H1 (cell line): ENCODE data around the gene DVL1. TPM values are rescaled to one million over a fixed set of nuclear protein-coding genes. Genes with fewer than 3 reads are reported as not detected.

Experiments used
- CTCF ChIA-PET: fragments of 300-600 bp; sonication (Branson Sonifier 250); formaldehyde crosslinking; loops from one replicate; lab custom pipeline; 2021; ENCODE audit not compliant: partially characterized antibody; lab: Charles Lee
- POLR2A ChIA-PET: fragments of 300-600 bp; sonication (Branson Sonifier 250); formaldehyde crosslinking; loops from one replicate; lab custom pipeline; 2021; ENCODE audit warnings: inconsistent platforms; ENCODE audit not compliant: partially characterized antibody; lab: Charles Lee
- DNase-seq, 2 experiments: peaks; one replicate each; pipeline versions ENCODE4 v3.0.0 to v3.0.0-alpha.2; 2010 to 2022; ENCODE audit warnings: low spot score in 2 of 2, low read depth in 1 of 2, mixed read lengths in 1 of 2
- FAIRE-seq: peaks from 2 replicates; lab custom pipeline; 2011; peaks lifted over from hg19 to GRCh38; lab: Jason Lieb, UNC
- H2AFZ ChIP-seq: 2 replicates; pipeline ENCODE4 v1.8.1; 2012; ENCODE audit warnings: low read length, inconsistent platforms
- H2AK5ac ChIP-seq: 2 replicates; pipeline ENCODE4 v1.6.1; 2013; ENCODE audit warnings: low read depth, low read length
- H2BK120ac ChIP-seq: replicated peaks from 2 replicates; pipeline ENCODE3; 2013; ENCODE audit warnings: low read depth, low read length, inconsistent platforms
- H2BK12ac ChIP-seq: 2 replicates; pipeline ENCODE4 v1.6.1; 2013; ENCODE audit warnings: low read depth, low read length
- H2BK15ac ChIP-seq: 2 replicates; pipeline ENCODE4 v1.6.1; 2013; ENCODE audit warnings: low read length
- H2BK20ac ChIP-seq: 2 replicates; pipeline ENCODE4 v1.6.1; 2013; ENCODE audit warnings: low read length
- H2BK5ac ChIP-seq: 2 replicates; pipeline ENCODE4 v1.6.1; 2013; ENCODE audit warnings: low read depth, low read length
- H3K14ac ChIP-seq: 2 replicates; pipeline ENCODE4 v1.6.1; 2013; ENCODE audit warnings: inconsistent platforms; ENCODE audit not compliant: insufficient read length
- H3K18ac ChIP-seq: 2 replicates; pipeline ENCODE4 v1.6.1; 2013; ENCODE audit warnings: low read length; ENCODE audit errors: extremely low read depth
- H3K23ac ChIP-seq: 2 replicates; pipeline ENCODE4 v1.6.1; 2013; ENCODE audit warnings: inconsistent platforms; ENCODE audit not compliant: insufficient read length
- H3K23me2 ChIP-seq: 2 replicates; pipeline ENCODE4 v1.6.1; 2013; ENCODE audit warnings: low read depth, low read length
- H3K27ac ChIP-seq: 2 replicates; pipeline ENCODE4 v1.6.1; 2011; ENCODE audit warnings: low read depth, low read length, inconsistent platforms
- H3K27me3 ChIP-seq, 4 experiments: replicated peaks in 1 of 4; 1 replicate in 1 of 4; 2 replicates in 3 of 4; pipeline versions ENCODE4 v1.6.1 to v1.8.1; 2011 to 2013; ENCODE audit warnings: low read length in 3 of 4, mild to moderate bottlenecking in 3 of 4, inconsistent platforms in 2 of 4, mixed read lengths in 2 of 4, moderate library complexity in 1 of 4; ENCODE audit not compliant: control insufficient read depth in 3 of 4, insufficient read depth in 3 of 4; ENCODE audit errors: extremely low read depth in 1 of 4
- H3K36me3 ChIP-seq, 4 experiments: 2 replicates each; pipeline versions ENCODE4 v1.6.1 to v1.8.1; 2011 to 2013; ENCODE audit warnings: mild to moderate bottlenecking in 4 of 4, low read length in 3 of 4, moderate library complexity in 2 of 4, control low read depth in 1 of 4, inconsistent platforms in 1 of 4; ENCODE audit not compliant: insufficient read depth in 4 of 4, control insufficient read depth in 2 of 4
- H3K4ac ChIP-seq: replicated peaks from 2 replicates; pipeline ENCODE3; 2013; ENCODE audit warnings: low read length, low read depth, mixed read lengths, inconsistent platforms; ENCODE audit not compliant: insufficient read length
- H3K4me1 ChIP-seq, 4 experiments: replicated peaks in 1 of 4; 1 replicate in 1 of 4; 2 replicates in 3 of 4; pipeline versions ENCODE4 v1.6.1 to v1.8.1; 2011 to 2013; ENCODE audit warnings: low read length in 3 of 4, inconsistent platforms in 2 of 4, mixed read lengths in 1 of 4; ENCODE audit not compliant: insufficient read depth in 4 of 4, control insufficient read depth in 3 of 4
- H3K4me2 ChIP-seq, 2 experiments: 2 replicates each; pipeline versions ENCODE4 v1.6.1 to v1.8.1; 2011 to 2013; ENCODE audit warnings: low read depth in 2 of 2, low read length in 2 of 2, control low read depth in 1 of 2, inconsistent platforms in 1 of 2, mild to moderate bottlenecking in 1 of 2; ENCODE audit not compliant: insufficient read depth in 1 of 2
- H3K4me3 ChIP-seq, 4 experiments: fragments of 200-600, 300-600 bp in 1 of 4; sonication (generic), shearing (Covaris generic), sonication (Bioruptor Twin) in 1 of 4; 2 replicates each; pipeline versions ENCODE4 v1.5.1 to v1.8.1; 2011 to 2016; ENCODE audit warnings: low read length in 4 of 4, low read depth in 3 of 4, control low read depth in 2 of 4, inconsistent platforms in 2 of 4, mild to moderate bottlenecking in 2 of 4, mixed read lengths in 1 of 4, moderate library complexity in 1 of 4; ENCODE audit not compliant: insufficient read depth in 2 of 4; ENCODE audit errors: extremely low read depth in 1 of 4
- H3K56ac ChIP-seq: replicated peaks from 2 replicates; pipeline ENCODE3; 2013; ENCODE audit warnings: low read depth, mild to moderate bottlenecking, mixed read lengths, low read length, inconsistent platforms; ENCODE audit not compliant: insufficient read length
- H3K79me1 ChIP-seq: 2 replicates; pipeline ENCODE4 v1.6.1; 2013; ENCODE audit warnings: low read depth, low read length, control low read depth
- H3K79me2 ChIP-seq, 2 experiments: 2 replicates each; pipeline versions ENCODE4 v1.6.1 to v1.8.1; 2012 to 2013; ENCODE audit warnings: low read length in 2 of 2, mild to moderate bottlenecking in 2 of 2, inconsistent platforms in 1 of 2; ENCODE audit not compliant: insufficient read depth in 2 of 2, control insufficient read depth in 1 of 2
- H3K9ac ChIP-seq, 4 experiments: replicated peaks in 1 of 4; 1 replicate in 1 of 4; 2 replicates in 3 of 4; pipeline versions ENCODE4 v1.6.1 to v1.8.1; 2011 to 2013; ENCODE audit warnings: low read depth in 3 of 4, low read length in 3 of 4, control low read depth in 2 of 4, mild to moderate bottlenecking in 2 of 4, moderate library complexity in 2 of 4, inconsistent platforms in 1 of 4; ENCODE audit errors: extremely low read depth in 1 of 4
- H3K9me3 ChIP-seq, 2 experiments: 2 replicates each; pipeline versions ENCODE4 v1.6.1 to v1.8.1; 2012 to 2013; ENCODE audit warnings: mild to moderate bottlenecking in 2 of 2, moderate library complexity in 2 of 2, control low read depth in 1 of 2, inconsistent platforms in 1 of 2, low read depth in 1 of 2, low read length in 1 of 2, mixed read lengths in 1 of 2; ENCODE audit not compliant: insufficient read depth in 2 of 2
- H4K20me1 ChIP-seq, 2 experiments: replicated peaks in 1 of 2; 2 replicates each; pipeline versions ENCODE3 to v1.8.1; 2011 to 2013; ENCODE audit warnings: inconsistent platforms in 2 of 2, low read length in 2 of 2, mild to moderate bottlenecking in 1 of 2; ENCODE audit not compliant: insufficient read depth in 2 of 2, control insufficient read depth in 1 of 2
- H4K5ac ChIP-seq: 2 replicates; pipeline ENCODE4 v1.6.1; 2013; ENCODE audit warnings: low read length, low read depth, mixed read lengths, inconsistent platforms; ENCODE audit not compliant: insufficient read length
- H4K8ac ChIP-seq: 2 replicates; pipeline ENCODE4 v1.8.0; 2013; ENCODE audit warnings: mild to moderate bottlenecking, moderate library complexity, low read length, inconsistent platforms; ENCODE audit not compliant: insufficient read depth; ENCODE audit errors: extremely low read depth
- H4K91ac ChIP-seq: replicated peaks from 2 replicates; pipeline ENCODE3; 2013; ENCODE audit warnings: low read length, mixed read lengths, inconsistent platforms; ENCODE audit not compliant: insufficient read length
- GABPA ChIP-seq: IDR thresholded peaks from 2 replicates; pipeline ENCODE4 v1.6.1; 2011; ENCODE audit warnings: mild to moderate bottlenecking, low read length, moderate library complexity, borderline replicate concordance; ENCODE audit not compliant: insufficient read depth
- TAF7 ChIP-seq: optimal IDR thresholded peaks from 2 replicates; pipeline ENCODE3; 2011; ENCODE audit warnings: low read depth, mild to moderate bottlenecking, inconsistent platforms, low read length, moderate library complexity, borderline replicate concordance
- WGBS, 2 experiments: shearing (Covaris generic) in 1 of 2; methylation state at CpG; one replicate each; pipeline versions ENCODE4 v1.1.6 to v1.1.7; 2013 to 2015; ENCODE audit warnings: low lambda C conversion rate in 2 of 2, mixed read lengths in 2 of 2, inconsistent platforms in 1 of 2, low coverage in 1 of 2, missing lambda C conversion rate in 1 of 2; ENCODE audit not compliant: insufficient replicate concordance in 2 of 2, insufficient coverage in 1 of 2, insufficient read length in 1 of 2; ENCODE audit errors: extremely low coverage in 1 of 2, missing lambda C conversion rate in 1 of 2; 5-methylcytosine and 5-hydroxymethylcytosine counted together
- polyA plus RNA-seq, 7 experiments: library from polyadenylated mRNA; depleted of rRNA in 3 of 7; stranded (reverse) in 5 of 7; unstranded in 2 of 7; fragments of >200 nt in 5 of 7; fragments of 200-250 nt in 2 of 7; gene quantifications; 1 replicate in 5 of 7; 2 replicates in 1 of 7; 4 replicates in 1 of 7; pipeline versions ENCODE4 v1.2.1 to v1.2.3, GENCODE V29; 2011 to 2013; ENCODE audit warnings: missing spikeins in 2 of 7, mixed read lengths in 2 of 7
- total RNA-seq: library from RNA; stranded (reverse); fragmentation: NEBNext Ultra II Directional; extraction: Animal tissue kit (Norgen Biotek cat#: 25700); gene quantifications from 2 replicates; pipeline ENCODE4 v1.2.1, GENCODE V29; 2021

Gene DVL1
- total and polyA plus RNA-seq, 2 of the 8 experiments (the other 6 are each of a cell fraction or from before 2014, with no cell fraction given) = 39.4 to 58.9 TPM

DNA sequence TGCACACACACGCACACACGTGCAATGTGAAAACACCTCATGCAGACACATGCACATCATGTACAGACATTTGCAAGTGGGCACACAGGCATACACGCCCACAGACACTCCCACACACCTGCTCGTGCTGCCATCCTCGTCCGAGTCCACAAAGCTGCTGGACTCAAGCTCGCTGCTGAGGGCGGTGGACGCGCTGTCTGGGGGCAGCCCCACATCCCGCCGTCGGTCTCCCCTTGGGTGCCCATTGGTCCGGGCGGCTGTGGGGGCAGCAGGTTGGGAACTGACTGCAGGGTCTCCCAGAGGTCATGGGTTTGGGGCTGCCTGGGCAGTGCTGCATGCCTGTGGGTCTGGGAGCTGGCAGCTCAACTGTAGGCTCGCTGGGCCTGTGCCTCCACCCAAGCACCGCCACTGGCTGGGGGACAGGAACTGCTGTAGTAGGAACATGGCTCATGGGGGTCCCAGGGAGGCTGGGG, 7.6 kb downstream of the DVL1 start:
- peaks cover 21 to 45% of the 10 kb centered on the region in 2 experiments for H4K20me1 ChIP-seq
- H3K9ac ChIP-seq = no peak overlapping the region
- 98% methylated on average over 17 of the region's 17 CpGs; no CpG with 5 or more reads in 1 of the 2 experiments for WGBS, 2 experiments
- H3K36me3 ChIP-seq = peaks cover 2 to 36% (median 15%) of the 10 kb centered on the region in 4 experiments; a peak in 7 of 8 replicates
- no peak overlapping the region for H3K4ac ChIP-seq
- no peak overlapping the region for H2AK5ac ChIP-seq
- peaks cover 1% of the 10 kb centered on the region; the same call in 1 of the 2 replicates for H3K23me2 ChIP-seq
- no peak overlapping the region for H3K4me2 ChIP-seq
- H3K27ac ChIP-seq = no peak overlapping the region
- CTCF ChIA-PET = interaction anchor here (0.8 to 1.5 kb wide), 4 partner anchors 24 to 50 kb away, joined by 3 to 5 read pairs (median 4); partner anchors contain the start of gene AURKAIP1
- H4K5ac ChIP-seq = no peak overlapping the region
- H3K23ac ChIP-seq = no peak overlapping the region
- POLR2A ChIA-PET = interaction anchor here (0.8 to 1.3 kb wide), 4 partner anchors 12 to 33 kb away, joined by 3 to 4 read pairs (median 3); partner anchors contain the start of gene AURKAIP1
- no peak overlapping the region for H4K8ac ChIP-seq
- H2BK120ac ChIP-seq = no peak overlapping the region
- no peak overlapping the region for H3K4me3 ChIP-seq
- no peak overlapping the region for H4K91ac ChIP-seq
- no peak overlapping the region for H3K56ac ChIP-seq
- H2BK15ac ChIP-seq = no peak overlapping the region
- H2BK12ac ChIP-seq = no peak overlapping the region
- H3K4me1 ChIP-seq = peaks cover 0 to 2% (median 0%) of the 10 kb centered on the region in 4 experiments; a peak in 3 of 7 replicates
- FAIRE-seq = no peak
- peak overlapping the region; percentile 16 for H3K14ac ChIP-seq
- no peaks in the 10 kb centered on the region; a peak in 1 of 7 replicates for H3K27me3 ChIP-seq
- H3K9me3 ChIP-seq = peaks cover 0 to 5% of the 10 kb centered on the region in 2 experiments; a peak in 1 of 4 replicates
- H2AFZ ChIP-seq = no peak overlapping the region
- no peak overlapping the region for H3K18ac ChIP-seq
- TF ChIP-seq TAF7 (no peak), GABPA (no peak)
- peaks cover 0 to 12% of the 10 kb centered on the region in 2 experiments; a peak in 1 of 4 replicates for H3K79me2 ChIP-seq
- peaks cover 20% of the 10 kb centered on the region for H3K79me1 ChIP-seq
- no peak for DNase-seq
- H2BK5ac ChIP-seq = no peak overlapping the region; the same call in 1 of the 2 replicates
- no peak overlapping the region for H2BK20ac ChIP-seq
